Sciatic nerve (tissue), 2 donors: ENCODE data around the gene GOLGA6L24. TPM values are rescaled to one million over a fixed set of nuclear protein-coding genes. Genes with fewer than 3 reads are reported as not detected.
"Not testable (repeated sequence)": the region's sequence is repeated elsewhere in the genome, so short reads cannot be mapped to it uniquely, and the experiment has no call there.

ENCODE experiments used
- ATAC-seq: fragments of 200-7000 bp; cut with Tn5 transposase; one replicate; pipeline ENCODE4 v1.9.1; 2020; ENCODE audit warnings: mild to moderate bottlenecking, moderate library complexity
- DNase-seq: peaks from one replicate; pipeline ENCODE4 v3.0.0-alpha.2; 2020; ENCODE audit warnings: low spot score
- intact Hi-C: fragments of 100-400 bp; cut with DNase I; formaldehyde crosslinking; loops from one replicate; pipeline ENCODE4 v1.14.2; 2022
- total RNA-seq: library from RNA; stranded (reverse); fragmentation: NEBNext Ultra II Directional; extraction: Animal tissue kit (Norgen Biotek cat#: 25700); gene quantifications from one replicate; pipeline ENCODE4 v1.2.1, GENCODE V29; 2021
- donor health status: DM: no; HTN: no; CAD: no.
- donor health status: DM: no; HTN: no; CAD: no.

Gene GOLGA6L24
- total RNA-seq: not detected

- intact Hi-C loops, DNase-seq, ATAC-seq: not testable (repeated sequence)
These were observed at the start of gene GOLGA6L24 for GRCh38 chr15:28357984-28358383. GOLGA6L24 (minus strand) TSS chr15:28358084; CDS start chr15:28358023, 61 bp downstream.

- DNase-seq, ATAC-seq, intact Hi-C loops: not testable (repeated sequence)
These were observed 45.0 kb upstream of the GOLGA6L24 start for GRCh38 chr15:28402774-28403435.

GRCh38 chr15:28396022-28396421 lies 38.1 kb upstream of the GOLGA6L24 start:
- DNase-seq, intact Hi-C loops, ATAC-seq: not testable (repeated sequence)

- intact Hi-C loops, ATAC-seq, DNase-seq: not testable (repeated sequence)
These were observed 22.2 kb upstream of the GOLGA6L24 start for GRCh38 chr15:28380053-28380452.

GRCh38 chr15:28378364-28378763 lies 20.5 kb upstream of the GOLGA6L24 start, which contains the start of gene GOLGA8F:
GOLGA8F (plus strand) TSS chr15:28378664; CDS start chr15:28378762, 98 bp downstream.
- ATAC-seq, DNase-seq, intact Hi-C loops: not testable (repeated sequence)

- ATAC-seq, intact Hi-C loops: not testable (repeated sequence)
- DNase-seq: peak; percentile 15
These were observed 7.6 kb upstream of the GOLGA6L24 start for GRCh38 chr15:28365502-28365901.

GRCh38 chr15:28322129-28322588 lies 35.7 kb downstream of the GOLGA6L24 start, which contains the start of gene HERC2:
HERC2 (minus strand) TSS chr15:28322179; CDS start chr15:28321433, 746 bp downstream.
- ATAC-seq, intact Hi-C loops, DNase-seq: not testable (repeated sequence)

- DNase-seq, ATAC-seq, intact Hi-C loops: not testable (repeated sequence)
These were observed 36.4 kb downstream of the GOLGA6L24 start for GRCh38 chr15:28321358-28322078.

- intact Hi-C loops, DNase-seq, ATAC-seq: not testable (repeated sequence)
These were observed 38.2 kb downstream of the GOLGA6L24 start for GRCh38 chr15:28319725-28320124.

GRCh38 chr15:28318828-28319227 lies 39.1 kb downstream of the GOLGA6L24 start:
- ATAC-seq, intact Hi-C loops, DNase-seq: not testable (repeated sequence)

GRCh38 chr15:28318122-28318521 lies 39.8 kb downstream of the GOLGA6L24 start:
- DNase-seq, ATAC-seq, intact Hi-C loops: not testable (repeated sequence)

- ATAC-seq, DNase-seq, intact Hi-C loops: not testable (repeated sequence)
These were observed 40.9 kb downstream of the GOLGA6L24 start for GRCh38 chr15:28316958-28317357.

- intact Hi-C loops, ATAC-seq, DNase-seq: not testable (repeated sequence)
These were observed 47.4 kb downstream of the GOLGA6L24 start for GRCh38 chr15:28310454-28310853.

- ATAC-seq, intact Hi-C loops, DNase-seq: not testable (repeated sequence)
These were observed 49.2 kb downstream of the GOLGA6L24 start for GRCh38 chr15:28308718-28309117.

Other genes starting within 250 kb of the GOLGA6L24 start
- 84.9 TPM for gene HERC2, start 35.9 kb downstream of the GOLGA6L24 start, total RNA-seq
- gene GOLGA8F, start 20.6 kb upstream of the GOLGA6L24 start, total RNA-seq: not detected
- gene GOLGA8G, start 174.9 kb upstream of the GOLGA6L24 start, total RNA-seq: not detected
- not detected for gene GOLGA6L25, start 195.5 kb upstream of the GOLGA6L24 start, total RNA-seq